GM21619 (cell line): ENCODE data around the gene HERC4.
"Not testable (repeated sequence)": the region's sequence is repeated elsewhere in the genome, so short reads cannot be mapped to it uniquely, and the experiment has no call there.

Experiments
- ATAC-seq: cut with Tn5 transposase; IDR thresholded peaks from one replicate; pipeline ENCODE4 v1.9.1; 2021; ENCODE audit not compliant: unreplicated experiment

Gene HERC4

GRCh38 chr10:68047554-68048327, 27.3 kb downstream of the HERC4 start:
- ATAC-seq = no peak

- ATAC-seq = no peak
These were observed 28.0 kb downstream of the HERC4 start for GRCh38 chr10:68047122-68047521.

DNA sequence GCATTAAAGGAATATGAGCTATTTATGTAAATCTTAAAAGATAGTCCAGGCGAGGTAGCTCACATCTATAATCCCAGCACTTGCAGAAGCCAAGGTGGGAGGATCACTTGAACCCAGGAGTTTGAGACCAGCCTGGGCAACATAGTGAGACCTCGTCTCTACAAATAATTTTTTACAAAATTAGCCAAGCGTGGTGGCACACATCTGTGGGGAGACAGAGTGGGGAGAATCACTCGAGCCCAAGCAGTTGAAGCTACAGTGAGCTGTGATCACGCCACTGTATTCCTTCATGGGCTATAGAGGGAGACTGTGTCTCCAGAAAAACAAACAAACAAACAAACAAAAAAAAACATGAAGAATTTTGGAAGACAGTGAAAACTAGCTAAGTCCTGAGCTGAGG, 28.4 kb downstream of the HERC4 start:
- no peak for ATAC-seq

GRCh38 chr10:68043030-68043429, 32.1 kb downstream of the HERC4 start:
- no peak for ATAC-seq

GRCh38 chr10:68032113-68032512, 43.0 kb downstream of the HERC4 start:
- no peak for ATAC-seq

DNA sequence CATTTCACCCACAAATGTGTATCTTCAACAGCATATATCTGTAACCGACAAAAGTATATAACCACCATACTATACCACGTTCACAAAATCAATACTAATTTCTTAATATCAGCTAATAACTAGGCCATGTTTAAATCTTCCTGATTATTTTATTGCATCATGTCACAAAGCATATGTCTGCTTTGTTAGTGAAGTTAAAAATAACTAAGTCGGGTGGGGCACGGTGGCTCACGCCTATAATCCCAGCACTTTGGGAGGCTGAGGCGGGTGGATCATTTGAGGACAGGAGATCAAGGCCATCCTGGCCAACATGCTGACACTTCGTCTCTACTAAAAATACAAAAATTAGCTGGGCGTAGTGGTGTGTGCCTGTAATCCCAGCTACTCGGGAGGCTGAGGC, 47.7 kb downstream of the HERC4 start:
- no peak for ATAC-seq

DNA sequence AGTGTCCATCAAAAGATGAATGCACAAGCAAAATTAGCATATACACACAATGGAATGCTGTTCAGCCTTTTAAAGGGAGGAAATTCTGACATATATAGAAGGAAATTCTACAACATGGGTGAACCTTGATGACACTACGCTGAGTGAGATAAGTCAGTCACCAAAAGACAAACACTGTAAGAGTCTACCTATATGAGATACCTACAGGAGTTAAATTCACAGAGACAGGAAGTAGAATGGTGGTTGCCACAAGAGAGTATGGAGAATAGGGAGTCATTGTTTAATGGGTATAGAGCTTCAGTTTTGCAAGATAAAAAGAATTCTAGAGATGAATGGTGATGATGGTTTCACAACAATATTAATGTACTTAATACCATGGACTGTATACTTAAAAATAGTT, 51.8 kb downstream of the HERC4 start:
- no peak for ATAC-seq

- not testable (repeated sequence) for ATAC-seq
These were observed 52.8 kb downstream of the HERC4 start for GRCh38 chr10:68022324-68022723.

DNA sequence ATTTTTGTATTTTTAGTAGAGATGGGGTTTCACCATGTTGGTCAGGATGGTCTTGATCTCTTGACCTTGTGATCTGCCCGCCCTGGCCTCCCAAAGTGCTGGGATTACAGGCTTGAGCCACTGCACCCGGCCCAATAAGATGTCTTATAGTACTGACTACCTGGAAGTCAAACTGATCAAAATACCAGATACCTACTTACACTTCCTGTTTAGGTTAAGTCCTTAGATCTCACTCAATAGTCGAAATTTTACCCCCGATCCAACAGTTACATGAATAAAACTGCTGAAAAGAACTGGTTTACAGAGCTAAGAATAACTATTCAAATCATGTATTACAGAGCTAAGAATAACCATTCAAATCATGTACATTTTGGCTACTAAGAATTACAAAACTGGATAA, 58.6 kb downstream of the HERC4 start:
- ATAC-seq = not testable (repeated sequence)

- no peak for ATAC-seq
These were observed 64.6 kb downstream of the HERC4 start for GRCh38 chr10:68010426-68010940.

GRCh38 chr10:68007356-68007755, 67.7 kb downstream of the HERC4 start:
- ATAC-seq = no peak

GRCh38 chr10:68001539-68001938, 73.5 kb downstream of the HERC4 start:
- ATAC-seq = no peak

DNA sequence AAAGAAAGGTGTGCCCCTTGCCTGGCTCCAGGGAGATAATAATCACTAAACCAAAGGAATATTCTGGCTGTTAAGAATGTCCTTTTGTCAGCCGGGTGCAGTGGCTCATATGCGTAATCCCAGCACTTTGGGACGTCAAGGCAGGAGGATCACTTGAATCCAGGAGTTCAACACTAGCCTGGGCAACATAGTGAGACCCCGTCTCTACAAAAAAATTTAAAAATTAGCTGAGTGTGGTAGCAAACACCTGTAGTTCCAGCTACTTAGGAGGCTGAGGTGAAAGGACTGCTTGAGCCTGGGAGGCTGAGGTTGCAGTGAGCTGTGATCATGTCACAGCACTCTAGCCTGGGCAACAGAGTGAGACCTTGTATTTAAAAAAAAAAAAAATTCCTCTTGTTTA, 74.1 kb downstream of the HERC4 start:
- no peak for ATAC-seq

DNA sequence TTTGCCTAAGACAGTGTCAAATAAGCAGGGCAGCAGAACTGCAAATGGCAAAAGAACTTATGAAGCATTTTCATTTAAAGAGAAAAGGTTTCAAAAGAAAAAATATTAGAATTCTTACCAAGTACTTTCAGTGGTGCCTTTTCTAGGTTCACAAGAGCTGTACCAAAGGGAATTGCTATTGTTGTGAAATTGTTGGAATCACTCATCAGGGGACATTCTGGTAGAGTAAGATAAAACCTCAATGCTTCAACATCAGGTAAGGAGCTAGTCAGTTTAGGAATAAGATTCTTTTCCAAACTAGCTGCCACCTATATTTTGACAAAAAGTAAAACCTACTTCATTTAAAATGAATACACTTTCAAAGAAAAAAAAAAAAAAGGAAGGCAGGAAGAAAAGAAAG, 85.0 kb downstream of the HERC4 start:
- ATAC-seq = no peak

DNA sequence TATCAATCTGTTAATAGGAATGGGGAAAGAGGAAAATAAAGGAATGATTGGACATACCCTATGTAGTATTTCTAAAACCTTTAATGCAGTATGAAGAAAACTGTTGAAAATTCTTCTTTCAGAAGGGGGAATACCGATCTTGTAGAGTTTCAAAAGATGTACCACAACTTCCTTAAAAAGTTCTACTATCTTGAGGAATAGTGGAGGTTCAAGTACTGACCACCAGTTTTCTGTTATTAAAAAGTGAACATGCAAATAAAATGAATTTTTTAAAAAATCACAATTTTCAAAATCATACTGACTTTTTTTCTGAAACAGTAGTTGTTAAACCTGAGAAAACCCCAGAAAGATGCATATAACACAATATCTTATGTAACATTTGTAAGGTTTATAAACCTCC, 86.5 kb downstream of the HERC4 start:
- ATAC-seq = no peak

DNA sequence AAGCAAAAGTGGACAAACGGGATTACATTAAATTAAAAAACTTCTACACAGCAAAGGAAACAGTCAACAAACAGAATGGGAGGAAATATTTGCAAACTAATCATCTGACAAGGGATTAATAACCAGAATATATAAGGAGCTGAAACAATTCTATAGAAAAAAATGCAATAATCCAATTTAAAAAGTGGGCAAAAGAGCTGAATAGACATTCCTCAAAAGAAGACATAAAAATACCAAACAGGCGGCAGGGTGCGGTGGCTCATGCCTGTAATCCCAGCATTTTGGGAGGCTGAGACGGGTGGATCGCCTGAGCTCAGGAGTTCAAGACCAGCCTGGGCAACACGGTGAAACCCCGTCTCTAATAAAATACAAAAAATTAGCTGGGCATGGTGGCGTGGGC, 92.5 kb downstream of the HERC4 start:
- ATAC-seq = not testable (repeated sequence)

GRCh38 chr10:67978749-67979148, 96.3 kb downstream of the HERC4 start:
- ATAC-seq = no peak

- ATAC-seq = no peak
These were observed 97.8 kb downstream of the HERC4 start for GRCh38 chr10:67977251-67977650.

DNA sequence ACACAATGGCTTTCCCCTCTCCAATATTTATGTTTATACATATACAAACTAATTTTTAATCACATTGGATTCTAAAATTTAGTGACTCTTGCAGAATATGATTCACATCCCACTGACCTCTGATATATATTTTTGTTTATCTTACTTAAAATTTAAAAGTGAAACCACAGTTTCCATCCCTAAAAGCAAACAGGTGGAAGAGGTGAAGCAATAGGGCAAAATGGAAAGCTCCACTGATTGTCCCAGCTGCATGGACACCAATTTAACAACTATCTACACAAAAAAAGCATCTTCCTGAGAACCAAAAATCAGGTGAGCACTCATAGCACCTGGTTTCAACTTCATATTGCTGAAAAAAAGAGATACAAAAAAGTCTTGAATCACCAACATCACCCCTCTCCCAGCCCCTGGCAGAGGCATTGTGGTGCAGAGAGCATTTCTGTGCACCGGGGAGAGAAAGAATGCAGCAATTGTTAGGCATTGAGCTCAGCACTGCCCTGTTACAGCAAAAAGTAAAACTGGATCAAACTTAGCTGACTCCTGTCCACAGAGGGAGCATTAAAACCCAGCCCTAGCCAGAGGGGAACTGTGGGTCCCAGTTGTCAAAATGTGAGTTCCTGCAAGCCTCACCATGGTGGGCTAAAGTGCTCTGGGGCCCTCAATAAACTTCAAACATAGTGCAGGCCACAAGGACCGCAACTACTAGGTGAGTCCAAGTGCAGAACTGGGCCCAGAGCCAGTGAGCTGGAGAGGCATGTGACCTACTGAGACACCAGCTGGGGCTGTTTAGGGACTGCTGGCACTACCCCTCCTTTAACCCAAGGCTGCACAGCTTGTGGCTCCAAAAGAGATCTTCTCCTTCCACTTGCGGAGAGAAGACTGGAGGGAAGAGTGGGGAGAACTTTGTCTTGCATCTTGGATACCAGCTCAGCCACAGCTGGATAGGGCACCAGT, 98.5 kb downstream of the HERC4 start:
- no peak for ATAC-seq

- no peak for ATAC-seq
These were observed 99.2 kb downstream of the HERC4 start for GRCh38 chr10:67975871-67976270.

DNA sequence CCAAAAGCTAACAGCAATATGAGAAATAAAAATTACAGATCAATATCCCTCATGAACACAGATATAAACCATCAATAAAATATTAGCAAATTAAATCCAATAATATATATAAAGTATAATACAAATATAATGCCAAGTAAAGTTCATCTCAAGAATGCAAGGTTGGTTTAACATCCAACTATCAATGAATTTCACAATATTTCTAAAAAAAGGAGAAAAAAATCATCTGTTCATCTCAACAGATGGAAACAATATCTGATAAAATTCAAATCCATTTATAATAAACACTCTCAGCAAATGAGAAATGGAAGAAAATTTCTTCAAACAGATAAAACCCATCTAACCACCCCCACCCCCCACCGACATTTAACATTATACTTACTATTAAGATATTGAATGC, 103.8 kb downstream of the HERC4 start:
- ATAC-seq = no peak

- ATAC-seq = no peak
These were observed 105.2 kb downstream of the HERC4 start for GRCh38 chr10:67969875-67970274.
